Measurements from ENCODE around the gene ICOS.

DNA sequence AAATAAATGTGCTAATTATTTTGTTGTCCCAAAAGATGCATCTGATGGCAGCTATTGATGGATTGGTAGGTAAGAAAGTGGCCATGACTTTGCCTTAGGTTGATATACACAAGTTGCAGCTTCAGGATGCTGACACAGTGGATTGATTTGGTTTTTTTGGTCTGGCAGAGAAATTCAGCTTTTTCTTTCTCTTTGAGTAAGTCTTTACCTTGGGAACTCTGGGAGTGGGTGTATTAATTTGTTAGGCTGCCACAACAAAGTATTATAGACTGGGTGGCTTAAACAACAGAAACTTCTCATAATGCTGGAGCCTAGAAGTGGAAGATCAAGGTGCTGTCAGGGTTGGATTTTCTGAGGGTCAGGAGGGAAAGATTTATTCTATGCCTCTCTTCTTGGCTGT is 19.8 kb upstream of the ICOS start:
- TF ChIP-seq POLR2A (IDR thresholded peaks at IDR 0.05; ENCODE audit: low read length) (no peak), GATA1 (IDR thresholded peaks at IDR 0.05; ENCODE audit: low read depth, low read length) (no peak)
